H9 (cell line): ENCODE measurements around the gene PLA2G10. TPM values are rescaled to one million over a fixed set of nuclear protein-coding genes. Genes with fewer than 3 reads are reported as not detected.
A peak's percentile ranks its signal among the peaks of the same experiment; 100 is the strongest.
"Not testable (repeated sequence)": the region's sequence is repeated elsewhere in the genome, so short reads cannot be mapped to it uniquely, and the experiment has no call there.

Source experiments
- DNase-seq: peaks from one replicate; pipeline ENCODE4 v3.0.0-alpha.2; 2017
- H2AFZ ChIP-seq: one replicate; pipeline ENCODE4 v1.6.1; 2013; ENCODE audit warnings: mild to moderate bottlenecking, low read length, control low read depth, moderate library complexity
- H2AK5ac ChIP-seq: 2 replicates; pipeline ENCODE4 v1.6.1; 2013; ENCODE audit warnings: low read length, control low read depth, mixed read lengths; ENCODE audit not compliant: insufficient read length
- H2BK120ac ChIP-seq: one replicate; pipeline ENCODE4 v1.6.1; 2013; ENCODE audit warnings: low read depth, mild to moderate bottlenecking, low read length, control low read depth, inconsistent platforms; ENCODE audit not compliant: poor library complexity, severe bottlenecking
- H2BK12ac ChIP-seq: 2 replicates; pipeline ENCODE4 v1.6.1; 2013; ENCODE audit warnings: low read length, control low read depth, mixed read lengths, low read depth; ENCODE audit not compliant: insufficient read length
- H2BK15ac ChIP-seq: 2 replicates; pipeline ENCODE4 v1.6.1; 2013; ENCODE audit warnings: low read depth, low read length, control low read depth
- H2BK20ac ChIP-seq: one replicate; pipeline ENCODE4 v1.6.1; 2013; ENCODE audit warnings: low read depth, mild to moderate bottlenecking, low read length, control low read depth, inconsistent platforms; ENCODE audit not compliant: poor library complexity, severe bottlenecking
- H2BK5ac ChIP-seq: 2 replicates; pipeline ENCODE4 v1.6.1; 2013; ENCODE audit warnings: low read length, control low read depth, mixed read lengths; ENCODE audit not compliant: insufficient read length
- H3K14ac ChIP-seq: 2 replicates; pipeline ENCODE4 v1.6.1; 2013; ENCODE audit warnings: low read length, control low read depth; ENCODE audit not compliant: insufficient read depth
- H3K18ac ChIP-seq: 2 replicates; pipeline ENCODE4 v1.6.1; 2013; ENCODE audit warnings: low read depth, mild to moderate bottlenecking, mixed read lengths, low read length, control low read depth; ENCODE audit not compliant: insufficient read length
- H3K23ac ChIP-seq: 2 replicates; pipeline ENCODE4 v1.6.1; 2013; ENCODE audit warnings: low read length, control low read depth, mixed read lengths, low read depth; ENCODE audit not compliant: insufficient read length
- H3K23me2 ChIP-seq: 2 replicates; pipeline ENCODE4 v1.6.1; 2013; ENCODE audit warnings: low read depth, mild to moderate bottlenecking, mixed read lengths, low read length, control low read depth; ENCODE audit not compliant: insufficient read length, poor library complexity, severe bottlenecking
- H3K27ac ChIP-seq: 2 replicates; pipeline ENCODE4 v1.5.1; 2013; ENCODE audit warnings: low read length, control low read depth, mixed read lengths, low read depth; ENCODE audit not compliant: insufficient read length
- H3K27me3 ChIP-seq: 2 replicates; pipeline ENCODE4 v1.6.1; 2013; ENCODE audit warnings: low read length, control low read depth, inconsistent platforms; ENCODE audit not compliant: insufficient read depth
- H3K4ac ChIP-seq: 2 replicates; pipeline ENCODE4 v1.6.1; 2013; ENCODE audit warnings: low read depth, mild to moderate bottlenecking, control low read depth, inconsistent platforms, low read length, moderate library complexity
- H3K4me1 ChIP-seq: 2 replicates; pipeline ENCODE4 v1.6.1; 2013; ENCODE audit warnings: low read length, control low read depth, inconsistent platforms; ENCODE audit not compliant: insufficient read depth
- H3K4me2 ChIP-seq: 2 replicates; pipeline ENCODE4 v1.6.1; 2013; ENCODE audit warnings: low read length, control low read depth, mixed read lengths; ENCODE audit not compliant: insufficient read length, insufficient read depth
- H3K56ac ChIP-seq: 2 replicates; pipeline ENCODE4 v1.6.1; 2013; ENCODE audit warnings: low read depth, mild to moderate bottlenecking, mixed read lengths, low read length, control low read depth; ENCODE audit not compliant: insufficient read length
- H3K79me1 ChIP-seq: 2 replicates; pipeline ENCODE4 v1.6.1; 2013; ENCODE audit warnings: low read depth, mild to moderate bottlenecking, moderate library complexity, low read length, control low read depth, inconsistent platforms; ENCODE audit not compliant: insufficient read depth, poor library complexity, severe bottlenecking
- H3K79me2 ChIP-seq: 2 replicates; pipeline ENCODE4 v1.6.1; 2013; ENCODE audit warnings: low read length, control low read depth, inconsistent platforms; ENCODE audit not compliant: insufficient read depth
- H3K9ac ChIP-seq: 2 replicates; pipeline ENCODE4 v1.6.1; 2013; ENCODE audit warnings: low read length, control low read depth, mixed read lengths; ENCODE audit not compliant: insufficient read length; ENCODE audit errors: extremely low read depth
- H3K9me3 ChIP-seq: one replicate; pipeline ENCODE4 v1.6.1; 2013; ENCODE audit warnings: low read depth, low read length, inconsistent platforms; ENCODE audit not compliant: control insufficient read depth
- H3T11ph ChIP-seq: one replicate; pipeline ENCODE4 v1.6.1; 2013; ENCODE audit warnings: mild to moderate bottlenecking, low read length, control low read depth, inconsistent platforms
- H4K20me1 ChIP-seq: one replicate; pipeline ENCODE4 v1.6.1; 2013; ENCODE audit not compliant: control insufficient read depth, insufficient read length, insufficient read depth
- H4K5ac ChIP-seq: 2 replicates; pipeline ENCODE4 v1.6.1; 2013; ENCODE audit warnings: low read depth, mild to moderate bottlenecking, mixed read lengths, low read length, control low read depth; ENCODE audit not compliant: insufficient read length
- H4K8ac ChIP-seq: replicated peaks from 2 replicates; pipeline ENCODE4 v1.6.1; 2013; ENCODE audit warnings: low read length, control low read depth, mixed read lengths, low read depth; ENCODE audit not compliant: insufficient read length
- H4K91ac ChIP-seq: 2 replicates; pipeline ENCODE4 v1.6.1; 2013; ENCODE audit warnings: low read depth, mild to moderate bottlenecking, moderate library complexity, mixed read lengths, low read length, control low read depth; ENCODE audit not compliant: insufficient read length
- H3K27ac Mint-ChIP-seq, 3 experiments: 2 replicates in 2 of 3; 3 replicates in 1 of 3; pipeline ENCODE4 v1.8.0; 2020 to 2021; ENCODE audit warnings: mixed read lengths in 3 of 3, mild to moderate bottlenecking in 1 of 3, moderate library complexity in 1 of 3
- H3K27me3 Mint-ChIP-seq: 2 replicates; pipeline ENCODE4 v1.8.0; 2021; ENCODE audit warnings: low read depth, mild to moderate bottlenecking, moderate library complexity, mixed read lengths
- H3K36me3 Mint-ChIP-seq, 3 experiments: 2 replicates in 2 of 3; 3 replicates in 1 of 3; pipeline ENCODE4 v1.8.0; 2020 to 2021; ENCODE audit warnings: low read depth in 3 of 3, mixed read lengths in 3 of 3; ENCODE audit not compliant: insufficient read depth in 1 of 3
- H3K4me1 Mint-ChIP-seq, 2 experiments: 2 replicates each; pipeline ENCODE4 v1.8.0; 2020; ENCODE audit warnings: mixed read lengths in 2 of 2
- H3K4me3 Mint-ChIP-seq, 2 experiments: 2 replicates in 1 of 2; 3 replicates in 1 of 2; pipeline ENCODE4 v1.8.0; 2020 to 2021; ENCODE audit warnings: mild to moderate bottlenecking in 2 of 2, mixed read lengths in 2 of 2, moderate library complexity in 1 of 2
- H3K9me3 Mint-ChIP-seq, 2 experiments: 2 replicates in 1 of 2; 3 replicates in 1 of 2; pipeline ENCODE4 v1.8.0; 2020; ENCODE audit warnings: mild to moderate bottlenecking in 2 of 2, mixed read lengths in 2 of 2, moderate library complexity in 1 of 2
- WGBS: extraction: QIAGEN DNeasy Blood & Tissue Kit; methylation state at CpG from one replicate; pipeline ENCODE4 v1.1.7; 2013; ENCODE audit warnings: missing lambda C conversion rate, low lambda C conversion rate, mixed read lengths; ENCODE audit not compliant: insufficient read length; ENCODE audit errors: extremely low coverage; 5-methylcytosine and 5-hydroxymethylcytosine counted together
- total RNA-seq: library from RNA; stranded (reverse); gene quantifications from 2 replicates; pipeline ENCODE4 v1.2.1, GENCODE V29; 2021

The PLA2G10 gene
- total RNA-seq, 1 experiment from 2014 or later, result 2.2 TPM

- not testable (repeated sequence) for H3K18ac ChIP-seq, H3K27ac ChIP-seq
These were observed 57.7 kb downstream of the PLA2G10 start for GRCh38 chr16:14636179-14636950.

More at GRCh38 chr16:14636179-14636950, 57.7 kb downstream of the PLA2G10 start:
- H3K23me2 ChIP-seq, result peaks cover 11% of the 10 kb centered on the region
- H3K9me3 ChIP-seq, H3K23ac ChIP-seq, H3T11ph ChIP-seq, H4K8ac ChIP-seq, H2BK15ac ChIP-seq, H2AFZ ChIP-seq, H3K9me3 Mint-ChIP-seq, H4K91ac ChIP-seq, H2AK5ac ChIP-seq, H4K5ac ChIP-seq, DNase-seq, H2BK20ac ChIP-seq, H3K9ac ChIP-seq, H3K56ac ChIP-seq, H2BK12ac ChIP-seq, H4K20me1 ChIP-seq, H3K27me3 Mint-ChIP-seq, H2BK120ac ChIP-seq, H3K4me1 ChIP-seq, H3K4ac ChIP-seq, H3K14ac ChIP-seq, H3K27me3 ChIP-seq, H2BK5ac ChIP-seq: not testable (repeated sequence)
- Mint-ChIP-seq H3K27ac (peak overlapping the region; percentile 80 to 99 (median 98)), H3K4me1 (peaks cover 58 to 73% of the 10 kb centered on the region in 2 experiments), H3K36me3 (peaks cover 12 to 43% (median 30%) of the 10 kb centered on the region in 3 experiments; a peak in 6 of 7 replicates), H3K4me3 (peak overlapping the region; percentile 35 to 100)
- H3K79me1 ChIP-seq, result peaks cover 18% of the 10 kb centered on the region
- H3K79me2 ChIP-seq, result peaks cover 27% of the 10 kb centered on the region; the same call in 1 of the 2 replicates
- no CpG with 5 or more reads among the region's 17 CpGs for WGBS
- H3K4me2 ChIP-seq, result peak overlapping the region; percentile 48
